Measurements from ENCODE around the gene ZNF2.

GRCh38 chr2:95166065-95166763, 605 bp downstream of the ZNF2 start:
- no peak for TF ChIP-seq REST (IDR thresholded peaks at IDR 0.05)
- TF ChIP-seq MAZ (IDR thresholded peaks at IDR 0.05; ENCODE audit: borderline replicate concordance, low read depth, low read length): no peak
- TF ChIP-seq MAX (IDR thresholded peaks at IDR 0.05): no peak
- TF ChIP-seq ZFP36 (IDR thresholded peaks at IDR 0.05; ENCODE audit: borderline replicate concordance, partially characterized antibody): peak; percentile 87
- TF ChIP-seq CTCF (IDR thresholded peaks at IDR 0.05): no peak
- no peak for TF ChIP-seq POLR2A (IDR thresholded peaks at IDR 0.05; ENCODE audit: low read length)
- no peak for TF ChIP-seq FOSL2 (IDR thresholded peaks at IDR 0.05)
- no peak for TF ChIP-seq FOSL2 (CRISPR knock-in tag; IDR thresholded peaks at IDR 0.05)
- no peak for TF ChIP-seq JUNB (IDR thresholded peaks at IDR 0.05)
- no peak for TF ChIP-seq BHLHE40 (IDR thresholded peaks at IDR 0.05; ENCODE audit: low read depth, low read length)
- no peak for TF ChIP-seq HMGXB4 (CRISPR knock-in tag; IDR thresholded peaks at IDR 0.05; ENCODE audit: borderline replicate concordance)
- TF ChIP-seq CEBPB (IDR thresholded peaks at IDR 0.05): no peak
- no peak for TF ChIP-seq CBX8 (IDR thresholded peaks at IDR 0.05)
- no peak for TF ChIP-seq EHF (CRISPR knock-in tag; IDR thresholded peaks at IDR 0.05)
- TF ChIP-seq KDM1A (IDR thresholded peaks at IDR 0.05; ENCODE audit: low read depth): no peak
